ENCODE results near the gene ZNF423.

Gene ZNF423

DNA sequence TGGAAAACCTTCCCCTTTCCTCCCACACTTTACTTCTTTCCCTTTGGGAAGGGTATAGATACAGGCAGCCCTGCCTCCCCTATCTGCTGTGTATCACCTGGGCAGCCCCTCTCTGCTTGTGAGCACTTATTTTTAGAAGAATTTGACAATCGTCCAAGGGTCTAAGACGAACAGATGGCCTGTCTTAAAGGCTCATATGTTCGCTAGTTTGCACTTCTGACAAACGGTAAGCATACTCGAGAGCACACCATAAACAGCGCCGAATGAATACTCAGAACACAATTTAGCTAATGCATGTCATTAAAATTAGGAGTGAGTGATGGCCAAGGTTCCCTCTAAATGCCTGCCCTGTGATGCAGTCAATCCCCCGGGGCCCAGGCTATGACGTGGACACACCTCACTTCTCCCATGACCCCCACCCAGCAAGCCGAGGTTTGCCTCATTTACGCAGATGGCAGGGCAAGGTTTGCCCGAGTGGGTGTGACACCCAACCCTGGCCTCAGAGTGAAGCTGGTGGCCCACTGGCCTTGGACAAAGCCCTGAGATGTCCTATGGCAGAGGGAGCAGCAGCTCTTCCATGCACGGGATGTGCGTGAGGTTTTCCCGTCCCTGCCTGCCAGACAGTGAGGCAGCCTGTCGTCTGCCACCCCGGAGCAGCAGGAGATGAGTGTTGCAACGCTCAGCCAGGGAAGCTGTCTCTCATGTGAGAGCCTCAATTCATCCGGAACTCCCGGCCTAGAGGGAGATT is 357.1 kb downstream of the ZNF423 start:
- H2AFZ ChIP-seq (ENCODE audit: low read depth, low read length), result no peak overlapping the region
- H4K20me1 ChIP-seq (ENCODE audit: insufficient read depth, low read length), result no peaks in the 10 kb centered on the region
- DNase-seq, result no peak
- H3K4me1 ChIP-seq (ENCODE audit: insufficient read depth, low read length), result peaks cover 18% of the 10 kb centered on the region
- H3K4me2 ChIP-seq (ENCODE audit: insufficient read depth, low read length), result no peak overlapping the region
- no peaks in the 10 kb centered on the region for H3K9me3 ChIP-seq (ENCODE audit: insufficient read depth, low read length, severe bottlenecking)
- no peaks in the 10 kb centered on the region for H3K36me3 ChIP-seq (ENCODE audit: insufficient read depth, low read length)
- no peak overlapping the region for H3K27ac ChIP-seq (ENCODE audit: low read length)
- no peak overlapping the region for H3K9ac ChIP-seq (ENCODE audit: low read depth, low read length)
- no peaks in the 10 kb centered on the region for H3K27me3 ChIP-seq (ENCODE audit: insufficient read depth, low read length, poor library complexity)
- TF ChIP-seq EZH2 (IDR thresholded peaks at IDR 0.05; ENCODE audit: borderline replicate concordance, low read depth, low read length, severe bottlenecking), result no peak
- TF ChIP-seq, protein P1, sequence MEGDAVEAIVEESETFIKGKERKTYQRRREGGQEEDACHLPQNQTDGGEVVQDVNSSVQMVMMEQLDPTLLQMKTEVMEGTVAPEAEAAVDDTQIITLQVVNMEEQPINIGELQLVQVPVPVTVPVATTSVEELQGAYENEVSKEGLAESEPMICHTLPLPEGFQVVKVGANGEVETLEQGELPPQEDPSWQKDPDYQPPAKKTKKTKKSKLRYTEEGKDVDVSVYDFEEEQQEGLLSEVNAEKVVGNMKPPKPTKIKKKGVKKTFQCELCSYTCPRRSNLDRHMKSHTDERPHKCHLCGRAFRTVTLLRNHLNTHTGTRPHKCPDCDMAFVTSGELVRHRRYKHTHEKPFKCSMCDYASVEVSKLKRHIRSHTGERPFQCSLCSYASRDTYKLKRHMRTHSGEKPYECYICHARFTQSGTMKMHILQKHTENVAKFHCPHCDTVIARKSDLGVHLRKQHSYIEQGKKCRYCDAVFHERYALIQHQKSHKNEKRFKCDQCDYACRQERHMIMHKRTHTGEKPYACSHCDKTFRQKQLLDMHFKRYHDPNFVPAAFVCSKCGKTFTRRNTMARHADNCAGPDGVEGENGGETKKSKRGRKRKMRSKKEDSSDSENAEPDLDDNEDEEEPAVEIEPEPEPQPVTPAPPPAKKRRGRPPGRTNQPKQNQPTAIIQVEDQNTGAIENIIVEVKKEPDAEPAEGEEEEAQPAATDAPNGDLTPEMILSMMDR (IDR thresholded peaks at IDR 0.05; ENCODE audit: borderline replicate concordance, extremely low read depth, low read length, poor library complexity, severe bottlenecking), result no peak
- no peak overlapping the region for H3K4me3 ChIP-seq (ENCODE audit: low read depth in 1 of 2, low read length in 2 of 2)
- H3K79me2 ChIP-seq (ENCODE audit: insufficient read depth, low read length), result no peaks in the 10 kb centered on the region
- ATAC-seq (ENCODE audit: insufficient read depth, low read depth), result no peak

DNA sequence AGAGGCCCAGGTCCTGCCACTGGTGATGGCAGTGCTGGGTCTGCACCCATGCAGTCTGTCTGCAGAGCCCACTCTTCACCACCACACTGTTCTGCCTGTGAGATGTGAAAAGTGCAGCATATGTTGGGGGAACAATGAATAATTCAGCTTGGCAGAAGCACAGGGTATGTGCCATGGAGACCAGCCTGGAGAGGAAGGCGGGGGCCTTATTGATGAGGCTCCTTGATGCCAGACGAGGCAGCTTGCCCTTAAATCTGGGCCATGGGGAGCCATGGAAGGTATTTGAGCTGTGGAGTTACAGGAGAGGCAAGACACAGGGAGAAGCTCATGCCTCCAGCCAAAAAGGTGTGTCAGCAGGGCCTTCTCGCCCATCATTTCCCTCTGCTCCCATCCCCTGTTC is 357.6 kb downstream of the ZNF423 start:
- H3K9ac ChIP-seq (ENCODE audit: low read depth, low read length), result no peak overlapping the region
- H3K4me3 ChIP-seq (ENCODE audit: low read depth in 1 of 2, low read length in 2 of 2), result no peak overlapping the region
- no peaks in the 10 kb centered on the region for H4K20me1 ChIP-seq (ENCODE audit: insufficient read depth, low read length)
- no peaks in the 10 kb centered on the region for H3K36me3 ChIP-seq (ENCODE audit: insufficient read depth, low read length)
- no peaks in the 10 kb centered on the region for H3K79me2 ChIP-seq (ENCODE audit: insufficient read depth, low read length)
- DNase-seq (no peak), ATAC-seq (ENCODE audit: insufficient read depth, low read depth) (no peak)
- H2AFZ ChIP-seq (ENCODE audit: low read depth, low read length), result no peak overlapping the region
- H3K4me2 ChIP-seq (ENCODE audit: insufficient read depth, low read length), result no peak overlapping the region
- peaks cover 21% of the 10 kb centered on the region for H3K4me1 ChIP-seq (ENCODE audit: insufficient read depth, low read length)
- H3K9me3 ChIP-seq (ENCODE audit: insufficient read depth, low read length, severe bottlenecking), result no peaks in the 10 kb centered on the region
- TF ChIP-seq, protein P1 (IDR thresholded peaks at IDR 0.05; ENCODE audit: borderline replicate concordance, extremely low read depth, low read length, poor library complexity, severe bottlenecking), result no peak
- TF ChIP-seq EZH2 (IDR thresholded peaks at IDR 0.05; ENCODE audit: borderline replicate concordance, low read depth, low read length, severe bottlenecking), result no peak
- H3K27ac ChIP-seq (ENCODE audit: low read length), result no peak overlapping the region
- H3K27me3 ChIP-seq (ENCODE audit: insufficient read depth, low read length, poor library complexity), result no peaks in the 10 kb centered on the region

DNA sequence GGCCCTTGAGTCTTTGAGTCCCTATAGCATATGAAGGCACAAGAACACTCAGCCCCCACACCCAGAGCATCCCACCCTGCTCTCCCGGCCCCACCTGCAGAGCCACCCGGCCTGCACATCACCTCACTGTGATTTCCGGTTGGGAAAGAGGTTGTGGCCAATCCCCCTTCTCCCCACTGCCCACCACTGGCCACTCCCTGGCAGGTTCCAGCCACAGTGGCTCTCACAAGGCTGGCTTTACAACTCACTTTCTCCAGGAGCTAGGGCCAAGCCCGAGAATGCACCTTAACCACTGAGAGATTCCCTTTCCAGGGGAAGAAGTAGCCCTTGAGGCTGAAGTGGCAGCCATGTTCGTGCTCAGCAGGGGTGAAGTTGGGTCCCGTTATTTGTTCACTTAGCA is 358.4 kb downstream of the ZNF423 start:
- ATAC-seq (ENCODE audit: insufficient read depth, low read depth) (no peak), DNase-seq (no peak)
- Histone ChIP-seq H3K36me3 (ENCODE audit: insufficient read depth, low read length) (no peaks in the 10 kb centered on the region), H3K4me3 (ENCODE audit: low read depth in 1 of 2, low read length in 2 of 2) (no peak overlapping the region), H2AFZ (ENCODE audit: low read depth, low read length) (no peak overlapping the region), H3K27me3 (ENCODE audit: insufficient read depth, low read length, poor library complexity) (no peaks in the 10 kb centered on the region), H3K9ac (ENCODE audit: low read depth, low read length) (no peak overlapping the region), H3K27ac (ENCODE audit: low read length) (no peak overlapping the region), H3K4me1 (ENCODE audit: insufficient read depth, low read length) (peaks cover 21% of the 10 kb centered on the region), H4K20me1 (ENCODE audit: insufficient read depth, low read length) (no peaks in the 10 kb centered on the region), H3K4me2 (ENCODE audit: insufficient read depth, low read length) (no peak overlapping the region), H3K9me3 (ENCODE audit: insufficient read depth, low read length, severe bottlenecking) (no peaks in the 10 kb centered on the region), H3K79me2 (ENCODE audit: insufficient read depth, low read length) (no peaks in the 10 kb centered on the region)
- TF ChIP-seq, protein P1 (IDR thresholded peaks at IDR 0.05; ENCODE audit: borderline replicate concordance, extremely low read depth, low read length, poor library complexity, severe bottlenecking), result no peak
- TF ChIP-seq EZH2 (IDR thresholded peaks at IDR 0.05; ENCODE audit: borderline replicate concordance, low read depth, low read length, severe bottlenecking), result no peak
